ENCODE results near the gene MAMSTR.
A peak's percentile ranks its signal among the peaks of the same experiment; 100 is the strongest.

MAMSTR gene

DNA sequence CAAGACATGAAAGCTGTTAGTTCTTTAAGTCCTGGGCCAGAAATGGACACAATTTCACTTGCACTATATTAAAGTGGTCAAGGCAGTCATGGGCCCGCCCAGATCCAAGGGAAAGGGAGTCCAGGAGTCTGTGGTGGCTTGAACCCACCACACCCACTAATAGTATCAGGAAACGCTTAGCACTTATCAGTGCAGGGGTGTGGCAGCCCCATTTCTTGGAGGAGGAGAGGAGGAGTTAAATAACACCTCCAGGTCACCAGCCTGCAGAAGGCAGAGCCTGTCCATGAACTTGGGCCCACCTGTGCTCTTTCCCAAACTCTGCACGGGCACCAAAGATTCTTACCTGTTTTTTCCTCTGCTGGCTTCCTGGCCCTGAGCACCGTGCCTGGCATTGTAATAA is 41.3 kb downstream of the MAMSTR start:
- H3K27ac ChIP-seq = no peak overlapping the region
- H3K9ac ChIP-seq = no peak overlapping the region
- 0 out of 2 replicates have a peak overlapping the region, but pooled peaks have one; percentile 1 for H3K4me2 ChIP-seq

GRCh38 chr19:48676887-48677286 is 42.6 kb downstream of the MAMSTR start:
- Histone ChIP-seq H3K36me3 (no peaks in the 10 kb centered on the region), H3K4me1 (peaks cover 66% of the 10 kb centered on the region), H3K4me2 (no peak overlapping the region), H3K27ac (no peak overlapping the region), H3K4me3 (no peak overlapping the region), H3K27me3 (no peaks in the 10 kb centered on the region), H4K20me1 (no peaks in the 10 kb centered on the region), H3K9me3 (no peaks in the 10 kb centered on the region), H3K9ac (no peak overlapping the region)
- no peak for TF ChIP-seq Cebpa-rat (IDR thresholded peaks at IDR 0.05)

More for the DNA sequence above, 41.3 kb downstream of the MAMSTR start:
- Histone ChIP-seq H4K20me1 (no peaks in the 10 kb centered on the region), H3K36me3 (no peaks in the 10 kb centered on the region), H3K4me3 (no peak overlapping the region), H3K27me3 (no peaks in the 10 kb centered on the region), H3K9me3 (no peaks in the 10 kb centered on the region), H3K4me1 (peaks cover 74% of the 10 kb centered on the region)
- no peak for TF ChIP-seq Cebpa-rat (IDR thresholded peaks at IDR 0.05)

DNA sequence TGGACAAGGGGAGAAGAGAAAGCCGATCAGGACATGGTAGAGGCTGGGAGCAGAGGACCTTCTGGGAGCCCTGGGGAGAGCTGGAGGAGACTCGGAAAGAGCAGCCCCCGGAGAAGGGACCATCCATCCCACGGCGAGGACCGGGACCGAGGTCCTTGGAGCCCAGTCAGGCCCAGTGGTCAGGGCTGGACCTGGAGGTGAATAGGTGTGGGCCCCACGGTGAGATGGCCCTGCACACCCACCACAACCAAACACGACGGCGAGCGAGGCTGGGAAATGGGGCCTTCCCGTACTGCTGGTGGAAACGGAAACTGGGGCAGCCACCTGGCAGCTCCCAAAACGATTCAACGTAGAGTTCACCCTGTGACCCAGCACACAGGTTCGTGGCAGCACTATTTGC is 43.0 kb downstream of the MAMSTR start:
- H3K4me2 ChIP-seq = no peak overlapping the region
- H4K20me1 ChIP-seq = no peaks in the 10 kb centered on the region
- H3K36me3 ChIP-seq = no peaks in the 10 kb centered on the region
- H3K4me3 ChIP-seq = no peak overlapping the region
- no peak overlapping the region for H3K9ac ChIP-seq
- H3K27me3 ChIP-seq = no peaks in the 10 kb centered on the region
- no peak for TF ChIP-seq Cebpa-rat (IDR thresholded peaks at IDR 0.05)
- H3K27ac ChIP-seq = no peak overlapping the region
- H3K9me3 ChIP-seq = no peaks in the 10 kb centered on the region
- H3K4me1 ChIP-seq = peaks cover 64% of the 10 kb centered on the region

- Histone ChIP-seq H3K4me2 (peak overlapping the region; percentile 38), H3K4me1 (peaks cover 51% of the 10 kb centered on the region), H3K36me3 (no peaks in the 10 kb centered on the region), H3K9ac (peak overlapping the region; percentile 42; the same call in 1 of the 2 replicates), H4K20me1 (no peaks in the 10 kb centered on the region), H3K4me3 (no peak overlapping the region), H3K9me3 (no peaks in the 10 kb centered on the region), H3K27me3 (no peaks in the 10 kb centered on the region), H3K27ac (0 out of 2 replicates have a peak overlapping the region, but pooled peaks have one; percentile 41)
- TF ChIP-seq Cebpa-rat (IDR thresholded peaks at IDR 0.05) = no peak
Measured at GRCh38 chr19:48674921-48675824, 44.4 kb downstream of the MAMSTR start.

DNA sequence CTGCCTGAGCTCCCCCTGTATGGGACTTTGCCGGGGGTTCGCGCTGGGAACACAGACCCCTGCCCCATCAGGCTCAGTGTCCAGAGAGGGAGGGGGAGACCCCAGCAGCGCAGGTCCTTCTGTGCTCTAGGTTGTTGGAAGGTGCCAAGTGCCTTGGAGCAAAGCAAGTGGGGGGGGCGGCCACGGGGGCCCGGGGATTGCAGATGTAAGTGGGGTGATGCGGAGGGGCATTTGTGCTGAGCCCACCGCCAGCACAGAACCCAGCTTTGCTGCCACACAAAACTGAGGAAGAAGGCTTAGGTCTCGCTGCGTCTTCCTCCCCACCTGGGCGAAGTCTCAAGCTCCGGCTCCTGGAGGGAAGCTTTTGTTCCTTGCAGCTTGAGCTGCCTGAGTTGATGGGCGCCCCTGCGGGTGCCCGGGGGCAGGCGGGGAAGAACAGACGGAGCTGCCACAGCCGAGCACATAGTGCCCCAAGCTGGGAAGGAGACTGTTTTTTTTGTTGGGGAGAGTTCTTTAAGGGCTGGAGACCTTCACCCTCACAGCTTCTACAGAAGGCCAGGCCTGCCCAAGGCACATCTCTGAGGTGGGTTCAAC is 45.2 kb downstream of the MAMSTR start:
- peaks cover 42% of the 10 kb centered on the region for H3K4me1 ChIP-seq
- peak overlapping the region; percentile 38; the same call in 1 of the 2 replicates for H3K4me2 ChIP-seq
- H3K36me3 ChIP-seq = no peaks in the 10 kb centered on the region
- no peak overlapping the region for H3K4me3 ChIP-seq
- H3K9me3 ChIP-seq = no peaks in the 10 kb centered on the region
- no peaks in the 10 kb centered on the region for H4K20me1 ChIP-seq
- no peak for TF ChIP-seq Cebpa-rat (IDR thresholded peaks at IDR 0.05)
- H3K27me3 ChIP-seq = no peaks in the 10 kb centered on the region
- H3K9ac ChIP-seq = 0 out of 2 replicates have a peak overlapping the region, but pooled peaks have one; percentile 5
- H3K27ac ChIP-seq = 0 out of 2 replicates have a peak overlapping the region, but pooled peaks have one; percentile 14

- Histone ChIP-seq H3K4me1 (peaks cover 35% of the 10 kb centered on the region), H3K9me3 (no peaks in the 10 kb centered on the region), H3K27me3 (no peaks in the 10 kb centered on the region), H3K36me3 (no peaks in the 10 kb centered on the region), H3K4me3 (no peak overlapping the region), H3K9ac (0 out of 2 replicates have a peak overlapping the region, but pooled peaks have one; percentile 5), H3K4me2 (no peak overlapping the region), H3K27ac (no peak overlapping the region), H4K20me1 (no peaks in the 10 kb centered on the region)
- TF ChIP-seq Cebpa-rat (IDR thresholded peaks at IDR 0.05) = no peak
Measured at GRCh38 chr19:48673436-48674100, 46.0 kb downstream of the MAMSTR start.

DNA sequence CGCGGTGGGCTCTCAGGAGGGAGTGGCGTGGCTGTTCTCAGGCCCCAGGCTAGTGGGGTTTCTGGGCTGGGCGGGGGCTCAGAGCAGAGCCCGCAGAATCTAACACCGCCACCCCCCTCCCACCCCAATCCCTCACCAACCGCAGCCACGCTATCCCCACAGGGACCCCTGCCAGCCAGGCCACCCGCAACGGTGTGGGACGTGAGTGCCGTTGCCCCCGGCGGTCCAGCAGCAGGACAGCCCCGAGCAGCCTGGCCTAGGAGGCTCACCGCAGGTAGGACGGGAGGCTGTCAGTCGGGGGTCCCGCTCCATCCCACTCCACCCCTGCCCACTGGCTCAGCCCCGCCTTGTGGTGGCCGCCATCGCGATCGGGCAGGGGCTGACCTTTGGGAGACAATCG is 46.5 kb downstream of the MAMSTR start, which contains the start of gene NTN5:
NTN5 (minus strand) TSS at position 24 of the 400 bp plus-strand sequence. CDS start 2,031 bp downstream, outside the sequence.
- no peak for TF ChIP-seq Cebpa-rat (IDR thresholded peaks at IDR 0.05)
- Histone ChIP-seq H3K4me2 (peak within 1 kb of the TSS; percentile 9; the same call in 1 of the 2 replicates), H3K4me1 (peaks cover 29% of the 10 kb centered on the region), H3K9ac (0 out of 2 replicates have a peak within 1 kb of the TSS, but pooled peaks have one; percentile 5), H3K4me3 (no peak within 1 kb of the TSS), H3K36me3 (no peaks in the 10 kb centered on the region), H3K27ac (0 out of 2 replicates have a peak within 1 kb of the TSS, but pooled peaks have one; percentile 4), H3K27me3 (no peaks in the 10 kb centered on the region), H4K20me1 (no peaks in the 10 kb centered on the region), H3K9me3 (no peaks in the 10 kb centered on the region)

- Histone ChIP-seq H3K9ac (no peak overlapping the region), H3K9me3 (no peaks in the 10 kb centered on the region), H3K4me1 (peaks cover 25% of the 10 kb centered on the region), H3K4me2 (peak overlapping the region; percentile 9; the same call in 1 of the 2 replicates), H4K20me1 (no peaks in the 10 kb centered on the region), H3K36me3 (no peaks in the 10 kb centered on the region), H3K27ac (no peak overlapping the region), H3K27me3 (no peaks in the 10 kb centered on the region), H3K4me3 (no peak overlapping the region)
- no peak for TF ChIP-seq Cebpa-rat (IDR thresholded peaks at IDR 0.05)
Measured at GRCh38 chr19:48671446-48671995, 48.0 kb downstream of the MAMSTR start.

All from BLaER1 (cell line).